K562 (cell line): ENCODE results near the gene PRR36. TPM values are rescaled to one million over a fixed set of nuclear protein-coding genes. Genes with fewer than 3 reads are reported as not detected.

Experiments used
- ATAC-seq: fragments of 200-7000 bp; cut with Tn5 transposase; 3 replicates; pipeline ENCODE4 v1.9.1; 2020; ENCODE audit warnings: moderate library complexity
- BruUV-seq: library from RNA; stranded (reverse); fragments of 400-500 nt; replicated peaks from 2 replicates; lab custom pipeline; 2021; lab: Mats Ljungman, UMichigan
- CTCF ChIA-PET: fragments of 300-600 bp; formaldehyde crosslinking; extraction: SDS; loops from one replicate; lab custom pipeline; 2021; ENCODE audit warnings: low intra/inter-chr PET ratio; lab: Yijun Ruan, JAX
- POLR2A ChIA-PET: fragments of 300-600, 350-650 bp; sonication (Branson Sonifier 250); formaldehyde crosslinking; extraction: SDS; loops from one replicate; lab custom pipeline; 2021; ENCODE audit warnings: antibody characterized with exemption, inconsistent platforms; lab: Yijun Ruan, JAX
- DNase-seq, 4 experiments: peaks; one replicate each; pipeline versions ENCODE4 v3.0.0 to v3.0.0-alpha.2; 2011 to 2018; ENCODE audit warnings: low spot score in 3 of 4, mixed read lengths in 3 of 4; ENCODE audit errors: extremely low read depth in 1 of 4
- FAIRE-seq: peaks from 2 replicates; lab custom pipeline; 2011; peaks lifted over from hg19 to GRCh38; lab: Jason Lieb, UNC
- H2AFZ ChIP-seq: 2 replicates; pipeline ENCODE4 v1.6.0; 2011; ENCODE audit warnings: low read depth, low read length, control low read depth, inconsistent platforms
- H3K27ac ChIP-seq: fragments of 200-600 bp; 3 replicates; pipeline ENCODE4 v1.8.0; 2011; ENCODE audit warnings: low read depth, mild to moderate bottlenecking, control low read depth, inconsistent platforms, low read length, moderate library complexity, mixed read lengths; ENCODE audit errors: extremely low read depth
- H3K27me3 ChIP-seq, 2 experiments: fragments of 300-600 bp in 1 of 2; 2 replicates in 1 of 2; 3 replicates in 1 of 2; pipeline versions ENCODE4 v1.6.0 to v1.8.0; 2011; ENCODE audit warnings: inconsistent platforms in 2 of 2, low read length in 2 of 2, mild to moderate bottlenecking in 1 of 2, mixed read lengths in 1 of 2, moderate library complexity in 1 of 2; ENCODE audit not compliant: control insufficient read depth in 2 of 2, insufficient read depth in 2 of 2
- H3K36me3 ChIP-seq: fragments of 300-600 bp; 3 replicates; pipeline ENCODE4 v1.8.0; 2011; ENCODE audit warnings: mild to moderate bottlenecking, low read length, inconsistent platforms; ENCODE audit not compliant: control insufficient read depth, insufficient read depth
- H3K4me1 ChIP-seq, 2 experiments: fragments of 200-600 bp in 1 of 2; replicated peaks in 1 of 2; 2 replicates in 1 of 2; 3 replicates in 1 of 2; pipeline versions ENCODE4 v1.5.1 to v1.8.0; 2011; ENCODE audit warnings: inconsistent platforms in 2 of 2, low read length in 2 of 2, mild to moderate bottlenecking in 1 of 2, mixed read lengths in 1 of 2, moderate library complexity in 1 of 2; ENCODE audit not compliant: control insufficient read depth in 2 of 2, insufficient read depth in 2 of 2
- H3K4me2 ChIP-seq: 2 replicates; pipeline ENCODE4 v1.6.1; 2011; ENCODE audit warnings: low read length, control low read depth, inconsistent platforms, mixed read lengths; ENCODE audit not compliant: insufficient read depth
- H3K4me3 ChIP-seq: fragments of 200-600 bp; sonication (generic), shearing (Covaris generic); 2 replicates; pipeline ENCODE4 v1.5.1; 2016; ENCODE audit warnings: control low read depth, inconsistent platforms
- H3K79me2 ChIP-seq: fragments of 200-600 bp; 3 replicates; pipeline ENCODE4 v1.8.0; 2011; ENCODE audit warnings: low read length, inconsistent platforms; ENCODE audit not compliant: control insufficient read depth, insufficient read depth
- H3K9ac ChIP-seq, 2 experiments: 2 replicates each; pipeline versions ENCODE4 v1.6.0 to v1.6.1; 2011; ENCODE audit warnings: low read depth in 2 of 2, low read length in 2 of 2, control low read depth in 1 of 2, inconsistent platforms in 1 of 2, mild to moderate bottlenecking in 1 of 2, mixed read lengths in 1 of 2; ENCODE audit not compliant: insufficient read depth in 1 of 2
- H3K9me1 ChIP-seq: one replicate; pipeline ENCODE4 v1.6.0; 2011; ENCODE audit warnings: inconsistent platforms, mild to moderate bottlenecking, low read length, moderate library complexity; ENCODE audit not compliant: control insufficient read depth, insufficient read depth
- H3K9me3 ChIP-seq: replicated peaks from 2 replicates; pipeline ENCODE4 v1.5.1; 2011; ENCODE audit warnings: low read depth, low read length, inconsistent platforms; ENCODE audit not compliant: control insufficient read depth, insufficient read depth
- H4K20me1 ChIP-seq: replicated peaks from 2 replicates; pipeline ENCODE4 v1.6.1; 2011; ENCODE audit warnings: low read length, inconsistent platforms, mixed read lengths; ENCODE audit not compliant: control insufficient read depth, insufficient read depth
- ADNP ChIP-seq: fragments of 200-800 bp; sonication (Bioruptor generic); IDR thresholded peaks from 2 replicates; pipeline ENCODE4 v1.6.1; 2016; ENCODE audit warnings: missing genetic modification characterization, missing compliant biosample characterization
- BCOR ChIP-seq: fragments of 450-650 bp; IDR thresholded peaks from 2 replicates; pipeline ENCODE4 v1.6.1; 2016
- CHD4 ChIP-seq: fragments of 200-600 bp; sonication (generic); IDR thresholded peaks from 3 replicates; pipeline ENCODE4 v1.6.1; 2012; ENCODE audit warnings: low read depth, mild to moderate bottlenecking, mixed read lengths, low read length, inconsistent platforms; ENCODE audit not compliant: insufficient read depth, insufficient replicate concordance, poor library complexity, severe bottlenecking
- MNT ChIP-seq, 2 experiments: fragments of 450-650 bp; conservative IDR thresholded peaks; 2 replicates each; pipeline ENCODE4 v1.6.1; 2017; ENCODE audit warnings: mild to moderate bottlenecking in 2 of 2, moderate library complexity in 2 of 2
- MTF1 ChIP-seq: fragments of 250-450 bp; sonication (Bioruptor Pico); IDR thresholded peaks from 2 replicates; pipeline ENCODE4 v1.9.0; 2021; ENCODE audit warnings: moderate library complexity, mild to moderate bottlenecking, inconsistent platforms, borderline replicate concordance
- PURB ChIP-seq: sonication (generic); formaldehyde crosslinking; IDR thresholded peaks from 2 replicates; pipeline ENCODE4 v1.9.0; 2021; ENCODE audit warnings: low read depth, mild to moderate bottlenecking, missing genetic modification reagents
- RAD51 ChIP-seq: fragments of 450-650 bp; IDR thresholded peaks from 2 replicates; pipeline ENCODE4 v1.7.1; 2016; ENCODE audit warnings: low read depth, mild to moderate bottlenecking, borderline replicate concordance
- RBM25 ChIP-seq: fragments of 200-400 bp; formaldehyde crosslinking; IDR thresholded peaks from 2 replicates; pipeline ENCODE4 v1.6.1; 2018; ENCODE audit warnings: low read length, low read depth, moderate library complexity; ENCODE audit not compliant: severe bottlenecking
- RCOR1 ChIP-seq, 2 experiments: IDR thresholded peaks; 2 replicates each; pipeline ENCODE4 v1.6.1; 2012; ENCODE audit warnings: low read depth in 2 of 2, low read length in 2 of 2, borderline replicate concordance in 1 of 2, improper control_type of control experiment in 1 of 2
- ZEB2 ChIP-seq: fragments of 450-650 bp; IDR thresholded peaks from 2 replicates; pipeline ENCODE4 v1.6.1; 2016
- ZNF146 ChIP-seq: IDR thresholded peaks from one replicate; pipeline ENCODE4 v1.6.1; 2018; ENCODE audit warnings: missing compliant biosample characterization; ENCODE audit not compliant: unreplicated experiment
- ZNF655 ChIP-seq: fragments of 250-450 bp; sonication (Bioruptor Pico); IDR thresholded peaks from 2 replicates; pipeline ENCODE4 v1.5.0; 2021
- ZNF696 ChIP-seq: fragments of 250-450 bp; sonication (Bioruptor Pico); conservative IDR thresholded peaks from 2 replicates; pipeline ENCODE4 v1.4.0; 2020; ENCODE audit warnings: mild to moderate bottlenecking, moderate library complexity
- WGBS: fragments of 100-300 bp; shearing (Covaris generic); methylation state at CpG from one replicate; pipeline ENCODE4 v1.1.6; 2016; ENCODE audit warnings: low coverage, mixed read lengths; ENCODE audit not compliant: insufficient coverage; ENCODE audit errors: missing lambda C conversion rate; 5-methylcytosine and 5-hydroxymethylcytosine counted together
- in situ Hi-C: fragments of 300-500 bp; cut with MboI; formaldehyde crosslinking; loops from 4 replicates; pipeline ENCODE4 v1.15.0; 2018; ENCODE audit warnings: inconsistent platforms, mixed read lengths
- intact Hi-C: fragments of 100-400 bp; cut with micrococcal nuclease; formaldehyde crosslinking; loops from 2 replicates; pipeline ENCODE4 v1.14.2; 2022
- polyA plus RNA-seq, 8 experiments: library from polyadenylated mRNA; depleted of rRNA in 4 of 8; stranded (reverse) in 5 of 8; unstranded in 3 of 8; fragments of >200 nt; fragmentation: Nextera tagmentation in 2 of 8; fragmentation: Illumina TruSeq in 1 of 8; extraction: Ambion mirVana in 2 of 8; extraction: Trizol in 1 of 8; gene quantifications; 2 replicates each; pipeline versions ENCODE4 v1.2.1 to v1.2.3, GENCODE V29; 2011 to 2014; ENCODE audit warnings: inconsistent platforms in 1 of 8, missing spikeins in 1 of 8
- total RNA-seq, 7 experiments: library from RNA; depleted of rRNA in 6 of 7; stranded (reverse); fragments of >200 nt in 6 of 7; fragmentation: Illumina TruSeq in 2 of 7; extraction: Trizol in 2 of 7; gene quantifications; 2 replicates each; pipeline versions ENCODE4 v1.2.1 to v1.2.3, GENCODE V29; 2011 to 2021; ENCODE audit warnings: low replicate concordance in 1 of 7

The PRR36 gene
- total and polyA plus RNA-seq, 9 of the 15 experiments (the other 6 are each of a cell fraction or from before 2014, with no cell fraction given), result 0.05 to 0.42 (median 0.06) TPM; not detected in 6

- H3K27ac ChIP-seq, result no peak overlapping the region
- H3K4me3 ChIP-seq, result no peak overlapping the region
- no peak overlapping the region for H2AFZ ChIP-seq
- H3K4me2 ChIP-seq, result no peak overlapping the region
- H3K4me1 ChIP-seq, result peaks cover 8 to 31% of the 10 kb centered on the region in 2 experiments; a peak in 4 of 5 replicates
- in situ Hi-C loops (no loop called here), intact Hi-C loops (no loop called here)
- no peaks in the 10 kb centered on the region for H3K9me3 ChIP-seq
- no peaks in the 10 kb centered on the region for H3K79me2 ChIP-seq
- ChIA-PET CTCF (no interaction called here), POLR2A (interaction anchor here (0.8 to 1.4 kb wide), 2 partner anchors 40 to 46 kb away, joined by 3 to 8 read pairs; no protein-coding TSS in a partner anchor)
- H3K9me1 ChIP-seq, result no peaks in the 10 kb centered on the region
- H3K9ac ChIP-seq, result no peak overlapping the region
- 59% methylated on average over 4 of the region's 4 CpGs for WGBS
- H3K27me3 ChIP-seq, result no peaks in the 10 kb centered on the region
- FAIRE-seq (no peak), ATAC-seq (no peak), DNase-seq (no peak)
- TF ChIP-seq ZEB2 (peak; percentile 85), PURB (CRISPR knock-in tag) (no peak)
- no peaks in the 10 kb centered on the region for H3K36me3 ChIP-seq
- H4K20me1 ChIP-seq, result no peaks in the 10 kb centered on the region
- BruUV-seq, result no TSS peak
Observed at GRCh38 chr19:7883105-7883504, 8.9 kb upstream of the PRR36 start.

- 4% methylated on average over 3 of the region's 3 CpGs for WGBS
- ChIA-PET CTCF (no interaction called here), POLR2A (interaction anchor here (0.7 kb wide), 1 partner anchor 10 kb away, joined by 3 read pairs; no protein-coding TSS in a partner anchor)
- Histone ChIP-seq H3K9ac (no peak overlapping the region), H3K4me3 (no peak overlapping the region), H3K27me3 (no peaks in the 10 kb centered on the region), H3K79me2 (no peaks in the 10 kb centered on the region), H4K20me1 (no peaks in the 10 kb centered on the region), H2AFZ (no peak overlapping the region), H3K36me3 (no peaks in the 10 kb centered on the region), H3K9me1 (no peaks in the 10 kb centered on the region), H3K9me3 (no peaks in the 10 kb centered on the region), H3K4me2 (no peak overlapping the region), H3K27ac (no peak overlapping the region), H3K4me1 (peaks cover 7 to 20% of the 10 kb centered on the region in 2 experiments; a peak in 4 of 5 replicates)
- in situ Hi-C loops (no loop called here), intact Hi-C loops (no loop called here)
- DNase-seq (no peak), FAIRE-seq (no peak), ATAC-seq (no peak)
- no TSS peak for BruUV-seq
- TF ChIP-seq RCOR1 (IDR thresholded peaks at IDR 0.05; ENCODE audit: borderline replicate concordance in 1 of 2, low read depth in 2 of 2, low read length in 2 of 2), result peak in 1 of 2 experiments; percentile 31; a peak in 1 of 4 replicates
- TF ChIP-seq BCOR, result peak; percentile 92
- peak; percentile 38 for TF ChIP-seq CHD4
- no peak for TF ChIP-seq ZNF655 (CRISPR knock-in tag)
- peak; percentile 80 for TF ChIP-seq RBM25
- TF ChIP-seq ZNF146, result peak; percentile 99
- TF ChIP-seq MNT (conservative IDR thresholded peaks at IDR 0.05), result no peak
- no peak for TF ChIP-seq RAD51
- no peak for TF ChIP-seq ZNF696
- TF ChIP-seq ADNP (tag), result peak; percentile 62
- TF ChIP-seq MTF1 (CRISPR knock-in tag), result no peak
Observed at GRCh38 chr19:7881910-7882309, 7.7 kb upstream of the PRR36 start.
